SK-N-SH (cell line): Measurements from ENCODE around the gene PRKCB. TPM values are rescaled to one million over a fixed set of nuclear protein-coding genes. Genes with fewer than 3 reads are reported as not detected.

Experiments
- CTCF ChIA-PET: fragments of 300-600, 350-600 bp; formaldehyde crosslinking; extraction: SDS; loops from one replicate; lab custom pipeline; 2021; lab: Yijun Ruan, JAX
- POLR2A ChIA-PET: fragments of 350-600 bp; sonication (Branson Sonifier 250); formaldehyde crosslinking; extraction: SDS; loops from one replicate; lab custom pipeline; 2020; ENCODE audit warnings: antibody characterized with exemption, inconsistent platforms; lab: Yijun Ruan, JAX
- DNase-seq: peaks from one replicate; pipeline ENCODE4 v3.0.0; 2012
- H2AFZ ChIP-seq: fragments of 200-600 bp; sonication (generic); 2 replicates; pipeline ENCODE4 v1.8.1; 2016; ENCODE audit warnings: antibody characterized with exemption, mild to moderate bottlenecking, low read depth
- H3F3A ChIP-seq: fragments of 200-600 bp; sonication (generic); replicated peaks from 2 replicates; pipeline ENCODE3; 2016; ENCODE audit warnings: antibody characterized with exemption, mild to moderate bottlenecking; ENCODE audit not compliant: insufficient read depth
- H3K27ac ChIP-seq, 2 experiments: fragments of 200-500 bp in 1 of 2; fragments of 200-600 bp in 1 of 2; sonication (Bioruptor generic) in 1 of 2; sonication (generic), shearing (Covaris generic) in 1 of 2; 2 replicates each; pipeline versions ENCODE4 v1.5.1 to v1.6.1; 2014 to 2016; ENCODE audit warnings: low read depth in 2 of 2, inconsistent platforms in 1 of 2, low read length in 1 of 2, mild to moderate bottlenecking in 1 of 2, mixed read lengths in 1 of 2
- H3K27me3 ChIP-seq: fragments of 200-600 bp; sonication (generic), shearing (Covaris generic); 2 replicates; pipeline ENCODE4 v1.6.1; 2016; ENCODE audit warnings: mixed run types; ENCODE audit not compliant: insufficient read depth
- H3K36me3 ChIP-seq, 2 experiments: fragments of 200-500 bp in 1 of 2; fragments of 200-600 bp in 1 of 2; sonication (Bioruptor generic) in 1 of 2; sonication (generic) in 1 of 2; replicated peaks in 1 of 2; 2 replicates each; pipeline versions ENCODE3 to v1.5.1; 2014 to 2016; ENCODE audit warnings: low read length in 1 of 2, mild to moderate bottlenecking in 1 of 2; ENCODE audit not compliant: insufficient read depth in 2 of 2, control insufficient read depth in 1 of 2
- H3K4me1 ChIP-seq, 2 experiments: fragments of 200-500 bp in 1 of 2; fragments of 200-600 bp in 1 of 2; sonication (Bioruptor generic) in 1 of 2; sonication (generic), shearing (Covaris generic) in 1 of 2; 2 replicates each; pipeline versions ENCODE4 v1.5.1 to v1.6.1; 2014 to 2016; ENCODE audit warnings: low read depth in 1 of 2, low read length in 1 of 2, mixed run types in 1 of 2; ENCODE audit not compliant: insufficient read depth in 2 of 2, control insufficient read depth in 1 of 2
- H3K4me2 ChIP-seq: fragments of 200-600 bp; sonication (generic), shearing (Covaris generic); 2 replicates; pipeline ENCODE4 v1.6.1; 2017; ENCODE audit warnings: mixed run types
- H3K4me3 ChIP-seq, 2 experiments: fragments of 200-500 bp in 1 of 2; fragments of 200-600 bp in 1 of 2; sonication (Bioruptor generic) in 1 of 2; sonication (generic), shearing (Covaris generic) in 1 of 2; 2 replicates each; pipeline versions ENCODE4 v1.5.1 to v1.8.1; 2014 to 2016; ENCODE audit warnings: low read depth in 2 of 2, inconsistent platforms in 1 of 2, low read length in 1 of 2, mild to moderate bottlenecking in 1 of 2, mixed read lengths in 1 of 2, moderate library complexity in 1 of 2
- H3K79me2 ChIP-seq: fragments of 200-600 bp; sonication (generic); 2 replicates; pipeline ENCODE4 v1.8.1; 2017; ENCODE audit warnings: mild to moderate bottlenecking; ENCODE audit not compliant: insufficient read depth
- H3K9ac ChIP-seq: fragments of 200-600 bp; sonication (generic); 2 replicates; pipeline ENCODE4 v1.6.1; 2017; ENCODE audit warnings: mixed run types
- H3K9me2 ChIP-seq: fragments of 200-600 bp; sonication (generic); 2 replicates; pipeline ENCODE4 v1.6.1; 2017; ENCODE audit warnings: mixed run types
- H3K9me3 ChIP-seq: fragments of 200-600 bp; sonication (generic); 2 replicates; pipeline ENCODE4 v1.6.1; 2017; ENCODE audit warnings: mixed run types, mild to moderate bottlenecking, moderate library complexity
- H4K20me1 ChIP-seq: fragments of 200-600 bp; sonication (generic); 2 replicates; pipeline ENCODE4 v1.6.1; 2017; ENCODE audit warnings: mild to moderate bottlenecking, mixed run types; ENCODE audit not compliant: insufficient read depth
- CTCF ChIP-seq: fragments of 200-600 bp; sonication (generic); IDR thresholded peaks from 2 replicates; pipeline ENCODE4 v1.6.1; 2017; ENCODE audit warnings: antibody characterized with exemption, mild to moderate bottlenecking, moderate library complexity
- FOXM1 ChIP-seq: IDR thresholded peaks from 2 replicates; pipeline ENCODE4 v1.4.0; 2012; ENCODE audit warnings: low read depth, mild to moderate bottlenecking
- GATA2 ChIP-seq: sonication (generic); formaldehyde crosslinking; IDR thresholded peaks from 2 replicates; pipeline ENCODE4 v1.5.0; 2020; ENCODE audit warnings: mild to moderate bottlenecking, missing genetic modification reagents
- IRF3 ChIP-seq: fragments of 150-350 bp; IDR thresholded peaks from 2 replicates; pipeline ENCODE4 v1.6.1; 2016; ENCODE audit warnings: mild to moderate bottlenecking, low read depth, low read length
- JUND ChIP-seq: IDR thresholded peaks from 2 replicates; pipeline ENCODE4 v1.4.0; 2012
- MAX ChIP-seq: IDR thresholded peaks from 2 replicates; pipeline ENCODE4 v1.4.0; 2012; ENCODE audit warnings: low read depth
- NRF1 ChIP-seq: IDR thresholded peaks from 2 replicates; pipeline ENCODE4 v1.6.1; 2012; ENCODE audit warnings: low read depth, mild to moderate bottlenecking, low read length
- PBX3 ChIP-seq: IDR thresholded peaks from 2 replicates; pipeline ENCODE4; 2012
- POLR2AphosphoS5 ChIP-seq: IDR thresholded peaks from 2 replicates; pipeline ENCODE4 v1.6.1; 2012; ENCODE audit warnings: low read depth, low read length
- RAD21 ChIP-seq: IDR thresholded peaks from 2 replicates; pipeline ENCODE4 v1.6.1; 2012; ENCODE audit warnings: mild to moderate bottlenecking, low read length
- RFX5 ChIP-seq: IDR thresholded peaks from 2 replicates; pipeline ENCODE4 v1.6.1; 2012; ENCODE audit warnings: mild to moderate bottlenecking, improper control_type of control experiment, low read length
- RXRA ChIP-seq: IDR thresholded peaks from 2 replicates; pipeline ENCODE4 v1.4.0; 2012; ENCODE audit warnings: low read depth, mild to moderate bottlenecking, borderline replicate concordance
- SIN3A ChIP-seq: IDR thresholded peaks from 2 replicates; pipeline ENCODE4 v1.6.1; 2012; ENCODE audit warnings: low read depth, mild to moderate bottlenecking, low read length, moderate library complexity, borderline replicate concordance
- SMC3 ChIP-seq: IDR thresholded peaks from 2 replicates; pipeline ENCODE4 v1.6.1; 2012; ENCODE audit warnings: low read depth, low read length, improper control_type of control experiment
- TAF1 ChIP-seq: IDR thresholded peaks from 2 replicates; pipeline ENCODE4 v1.6.1; 2012; ENCODE audit warnings: low read depth, mild to moderate bottlenecking, low read length, moderate library complexity, borderline replicate concordance
- USF1 ChIP-seq: IDR thresholded peaks from 2 replicates; pipeline ENCODE4 v1.4.0; 2012; ENCODE audit warnings: low read depth, borderline replicate concordance
- YY1 ChIP-seq: IDR thresholded peaks from 2 replicates; pipeline ENCODE4 v1.4.0; 2012; ENCODE audit warnings: low read depth, mild to moderate bottlenecking
- polyA plus RNA-seq, 3 experiments: library from polyadenylated mRNA; depleted of rRNA; stranded (reverse); fragments of >200 nt; gene quantifications; 2 replicates each; pipeline ENCODE4 v1.2.3, GENCODE V29; 2012
- TF ChIP-seq, protein P1 (sequence below): IDR thresholded peaks from 2 replicates; pipeline ENCODE4 v1.6.1; 2012; ENCODE audit warnings: mild to moderate bottlenecking, low read depth, low read length, moderate library complexity
- TF ChIP-seq, protein P2 (sequence below): fragments of 150-350 bp; IDR thresholded peaks from 2 replicates; pipeline ENCODE4 v1.6.1; 2017; ENCODE audit warnings: antibody characterized with exemption, low read length, low read depth, borderline replicate concordance

PRKCB gene
- polyA plus RNA-seq, 1 of the 3 experiments (the other 2 are of a cell fraction), result 0.12 TPM

DNA sequence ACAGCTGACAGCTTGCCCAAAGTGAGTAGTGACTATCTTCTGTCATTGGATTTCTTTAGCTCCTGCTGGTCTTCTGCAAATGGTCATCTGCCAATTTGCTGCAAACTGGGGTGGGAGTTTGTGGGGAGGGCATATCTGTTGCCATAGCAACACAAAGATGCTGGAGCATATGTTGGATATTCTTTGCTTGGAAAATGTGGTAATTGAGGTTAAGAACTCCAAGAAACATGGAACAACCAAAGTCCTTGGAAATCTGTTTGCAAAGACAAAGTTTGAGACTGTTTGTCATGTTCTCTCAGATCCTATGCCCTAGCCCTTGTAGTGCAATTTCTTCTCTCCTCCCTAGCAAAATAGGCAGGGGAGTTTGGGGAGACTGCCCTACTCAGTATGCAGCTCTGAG is 155.3 kb downstream of the PRKCB start:
- Histone ChIP-seq H3K9me3 (no peaks in the 10 kb centered on the region), H3F3A (no peaks in the 10 kb centered on the region), H2AFZ (no peak overlapping the region), H3K79me2 (no peaks in the 10 kb centered on the region), H3K4me3 (no peak overlapping the region), H3K9ac (no peak overlapping the region), H3K27ac (no peak overlapping the region), H3K4me1 (no peaks in the 10 kb centered on the region), H3K27me3 (no peaks in the 10 kb centered on the region), H3K9me2 (no peaks in the 10 kb centered on the region), H3K36me3 (no peaks in the 10 kb centered on the region), H4K20me1 (no peaks in the 10 kb centered on the region), H3K4me2 (no peak overlapping the region)
- no peak for TF ChIP-seq TAF1
- TF ChIP-seq IRF3, result no peak
- no peak for TF ChIP-seq SMC3
- TF ChIP-seq RXRA, result no peak
- no peak for TF ChIP-seq PBX3
- no peak for TF ChIP-seq YY1
- no peak for TF ChIP-seq SIN3A
- TF ChIP-seq, protein P1, sequence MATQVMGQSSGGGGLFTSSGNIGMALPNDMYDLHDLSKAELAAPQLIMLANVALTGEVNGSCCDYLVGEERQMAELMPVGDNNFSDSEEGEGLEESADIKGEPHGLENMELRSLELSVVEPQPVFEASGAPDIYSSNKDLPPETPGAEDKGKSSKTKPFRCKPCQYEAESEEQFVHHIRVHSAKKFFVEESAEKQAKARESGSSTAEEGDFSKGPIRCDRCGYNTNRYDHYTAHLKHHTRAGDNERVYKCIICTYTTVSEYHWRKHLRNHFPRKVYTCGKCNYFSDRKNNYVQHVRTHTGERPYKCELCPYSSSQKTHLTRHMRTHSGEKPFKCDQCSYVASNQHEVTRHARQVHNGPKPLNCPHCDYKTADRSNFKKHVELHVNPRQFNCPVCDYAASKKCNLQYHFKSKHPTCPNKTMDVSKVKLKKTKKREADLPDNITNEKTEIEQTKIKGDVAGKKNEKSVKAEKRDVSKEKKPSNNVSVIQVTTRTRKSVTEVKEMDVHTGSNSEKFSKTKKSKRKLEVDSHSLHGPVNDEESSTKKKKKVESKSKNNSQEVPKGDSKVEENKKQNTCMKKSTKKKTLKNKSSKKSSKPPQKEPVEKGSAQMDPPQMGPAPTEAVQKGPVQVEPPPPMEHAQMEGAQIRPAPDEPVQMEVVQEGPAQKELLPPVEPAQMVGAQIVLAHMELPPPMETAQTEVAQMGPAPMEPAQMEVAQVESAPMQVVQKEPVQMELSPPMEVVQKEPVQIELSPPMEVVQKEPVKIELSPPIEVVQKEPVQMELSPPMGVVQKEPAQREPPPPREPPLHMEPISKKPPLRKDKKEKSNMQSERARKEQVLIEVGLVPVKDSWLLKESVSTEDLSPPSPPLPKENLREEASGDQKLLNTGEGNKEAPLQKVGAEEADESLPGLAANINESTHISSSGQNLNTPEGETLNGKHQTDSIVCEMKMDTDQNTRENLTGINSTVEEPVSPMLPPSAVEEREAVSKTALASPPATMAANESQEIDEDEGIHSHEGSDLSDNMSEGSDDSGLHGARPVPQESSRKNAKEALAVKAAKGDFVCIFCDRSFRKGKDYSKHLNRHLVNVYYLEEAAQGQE, result no peak
- no peak for TF ChIP-seq NRF1
- TF ChIP-seq, protein P2, sequence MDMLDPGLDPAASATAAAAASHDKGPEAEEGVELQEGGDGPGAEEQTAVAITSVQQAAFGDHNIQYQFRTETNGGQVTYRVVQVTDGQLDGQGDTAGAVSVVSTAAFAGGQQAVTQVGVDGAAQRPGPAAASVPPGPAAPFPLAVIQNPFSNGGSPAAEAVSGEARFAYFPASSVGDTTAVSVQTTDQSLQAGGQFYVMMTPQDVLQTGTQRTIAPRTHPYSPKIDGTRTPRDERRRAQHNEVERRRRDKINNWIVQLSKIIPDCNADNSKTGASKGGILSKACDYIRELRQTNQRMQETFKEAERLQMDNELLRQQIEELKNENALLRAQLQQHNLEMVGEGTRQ, result no peak
- TF ChIP-seq USF1, result no peak
- TF ChIP-seq POLR2AphosphoS5, result no peak
- TF ChIP-seq RAD21, result no peak
- no peak for TF ChIP-seq MAX
- TF ChIP-seq RFX5, result no peak
- no peak for TF ChIP-seq GATA2
- no peak for TF ChIP-seq JUND
- no peak for TF ChIP-seq FOXM1
- no peak for TF ChIP-seq CTCF
- CTCF ChIA-PET, result no interaction called here
- POLR2A ChIA-PET, result no interaction called here
- DNase-seq, result no peak
